Naive thymus-derived CD4-positive, alpha-beta T cell (primary cell): ENCODE data around the gene ACOT4. TPM values are rescaled to one million over a fixed set of nuclear protein-coding genes. Genes with fewer than 3 reads are reported as not detected.

Experiments used
- ATAC-seq: fragments of 150-1000 bp; cut with Tn5 transposase; 2 replicates; pipeline ENCODE4 v1.10.0; 2021; ENCODE audit warnings: mild to moderate bottlenecking, moderate library complexity
- CTCF ChIA-PET: fragments of 350-600 bp; sonication (Branson Sonifier 250); formaldehyde crosslinking; loops from one replicate; lab custom pipeline; 2021; ENCODE audit warnings: antibody characterized with exemption; lab: Charles Lee
- POLR2A ChIA-PET: fragments of 350-600 bp; sonication (Branson Sonifier 250); formaldehyde crosslinking; loops from one replicate; lab custom pipeline; 2021; ENCODE audit warnings: antibody characterized with exemption, inconsistent platforms; lab: Charles Lee
- DNase-seq, 9 donors: peaks; one replicate each; pipeline versions ENCODE4 v3.0.0 to v3.0.0-alpha.2; 2020 to 2022; ENCODE audit warnings: mixed read lengths in 1 of 9
- H3K27ac ChIP-seq: one replicate; pipeline ENCODE4 v1.7.0; 2013; ENCODE audit warnings: mild to moderate bottlenecking, low read depth, low read length, moderate library complexity
- H3K27me3 ChIP-seq, 2 donors: one replicate each; pipeline ENCODE4 v1.7.0; 2013; ENCODE audit warnings: low read length in 2 of 2, mild to moderate bottlenecking in 2 of 2, moderate library complexity in 2 of 2; ENCODE audit not compliant: control insufficient read depth in 2 of 2, insufficient read depth in 2 of 2
- H3K36me3 ChIP-seq, 3 experiments: 1 replicate in 2 of 3; 2 replicates in 1 of 3; pipeline ENCODE4 v1.7.0; 2013; ENCODE audit warnings: low read length in 3 of 3, mild to moderate bottlenecking in 3 of 3, moderate library complexity in 1 of 3; ENCODE audit not compliant: insufficient read depth in 3 of 3, control insufficient read depth in 2 of 3
- H3K4me1 ChIP-seq, 2 donors: one replicate each; pipeline ENCODE4 v1.7.0; 2013; ENCODE audit warnings: low read length in 2 of 2, mild to moderate bottlenecking in 2 of 2, moderate library complexity in 1 of 2; ENCODE audit not compliant: control insufficient read depth in 2 of 2, insufficient read depth in 2 of 2
- H3K4me3 ChIP-seq: 2 replicates; pipeline ENCODE4 v1.7.0; 2013; ENCODE audit warnings: mild to moderate bottlenecking, low read length
- H3K9me3 ChIP-seq, 3 experiments: 1 replicate in 2 of 3; 2 replicates in 1 of 3; pipeline ENCODE4 v1.7.0; 2013; ENCODE audit warnings: low read length in 3 of 3; ENCODE audit not compliant: control insufficient read depth in 2 of 3
- H3K27ac Mint-ChIP-seq, 9 donors: one replicate each; pipeline ENCODE4 v1.8.0; 2020 to 2022; ENCODE audit warnings: mixed read lengths in 9 of 9, mild to moderate bottlenecking in 8 of 9, moderate library complexity in 5 of 9, inconsistent platforms in 2 of 9
- H3K27me3 Mint-ChIP-seq, 5 donors: one replicate each; pipeline ENCODE4 v1.8.0; 2021 to 2022; ENCODE audit warnings: mixed read lengths in 5 of 5, mild to moderate bottlenecking in 1 of 5
- H3K36me3 Mint-ChIP-seq, 5 donors: one replicate each; pipeline ENCODE4 v1.8.0; 2020 to 2022; ENCODE audit warnings: mixed read lengths in 5 of 5, mild to moderate bottlenecking in 3 of 5, inconsistent platforms in 1 of 5
- H3K4me1 Mint-ChIP-seq, 7 donors: one replicate each; pipeline ENCODE4 v1.8.0; 2020 to 2022; ENCODE audit warnings: mixed read lengths in 7 of 7, mild to moderate bottlenecking in 3 of 7, inconsistent platforms in 1 of 7
- H3K4me3 Mint-ChIP-seq, 10 donors: one replicate each; pipeline ENCODE4 v1.8.0; 2020 to 2022; ENCODE audit warnings: mild to moderate bottlenecking in 10 of 10, mixed read lengths in 10 of 10, moderate library complexity in 6 of 10, inconsistent platforms in 2 of 10
- H3K9me3 Mint-ChIP-seq, 11 donors: one replicate each; pipeline ENCODE4 v1.8.0; 2020 to 2022; ENCODE audit warnings: mixed read lengths in 11 of 11, mild to moderate bottlenecking in 4 of 11, inconsistent platforms in 1 of 11, moderate library complexity in 1 of 11
- intact Hi-C, 2 donors: fragments of 100-400 bp; cut with micrococcal nuclease; formaldehyde crosslinking; loops; one replicate each; pipeline ENCODE4 v1.15.1; 2023
- polyA plus RNA-seq, 2 donors: library from polyadenylated mRNA; unstranded; fragments of 300-500 nt; fragmentation: Illumina TruSeq; gene quantifications; one replicate each; pipeline ENCODE4 v1.2.3, GENCODE V29; 2021
- total RNA-seq, 6 experiments: library from RNA in 5 of 6; stranded (reverse) in 5 of 6; gene quantifications; 1 replicate in 5 of 6; 2 replicates in 1 of 6; pipeline ENCODE4 v1.2.3 and lab custom pipeline; 2021 to 2026

ACOT4 gene
- total and polyA plus RNA-seq, 7 experiments from 2014 or later = 0.69 to 2.6 (median 0.94) TPM

- Histone ChIP-seq H3K27ac (no peak overlapping the region), H3K27me3 (no peaks in the 10 kb centered on the region), H3K4me3 (no peak overlapping the region), H3K36me3 (no peaks in the 10 kb centered on the region), H3K4me1 (no peaks in the 10 kb centered on the region), H3K9me3 (no peaks in the 10 kb centered on the region)
- H3K27me3 Mint-ChIP-seq = peaks cover 0 to 14% (median 0%) of the 10 kb centered on the region in 5 donors
- ChIA-PET CTCF (interaction anchor here (0.6 kb wide), 1 partner anchor 38 kb away, joined by 6 read pairs; no protein-coding TSS in a partner anchor), POLR2A (interaction anchor here (1.5 kb wide), 1 partner anchor 15 kb away, joined by 3 read pairs; the partner anchor contains the start of gene ACOT4)
- ATAC-seq (no peak), DNase-seq (no peak)
- peaks cover 0 to 3% (median 0%) of the 10 kb centered on the region in 5 donors for H3K36me3 Mint-ChIP-seq
- peaks cover 0 to 7% (median 0%) of the 10 kb centered on the region in 7 donors for H3K4me1 Mint-ChIP-seq
- intact Hi-C loops = no loop called here
- H3K4me3 Mint-ChIP-seq = no peak overlapping the region
- H3K9me3 Mint-ChIP-seq = peaks cover 0 to 4% (median 0%) of the 10 kb centered on the region in 11 donors
- no peak overlapping the region for H3K27ac Mint-ChIP-seq
Observed at GRCh38 chr14:73607241-73607640, 15.6 kb downstream of the ACOT4 start.

GRCh38 chr14:73610687-73611086 is 19.0 kb downstream of the ACOT4 start:
- no peak overlapping the region for H3K4me3 Mint-ChIP-seq

GRCh38 chr14:73612339-73613045 is 20.8 kb downstream of the ACOT4 start, which contains the start of gene ACOT6:
TSS of gene ACOT6 (plus strand) at chr14:73612517. CDS start at chr14:73612572, 55 bp downstream.
- Mint-ChIP-seq H3K36me3 (peaks cover 0 to 3% (median 0%) of the 10 kb centered on the region in 5 donors), H3K27me3 (peaks cover 0 to 10% (median 0%) of the 10 kb centered on the region in 5 donors), H3K4me1 (peaks cover 0 to 14% (median 0%) of the 10 kb centered on the region in 7 donors), H3K27ac (peak within 1 kb of the TSS; percentile 72 to 90 (median 84)), H3K4me3 (peak within 1 kb of the TSS; percentile 82 to 90 (median 88)), H3K9me3 (peaks cover 0 to 4% (median 0%) of the 10 kb centered on the region in 11 donors)
- intact Hi-C loops = loop anchor here (1.0 to 2.0 kb wide), 6 partner anchors 20 to 406 kb away; partner anchors contain the start of genes ACOT2 (in 2 of the 2), BBOF1 (in 1 of the 2), DNAL1 (in 1 of the 2) and ENTPD5 (in 1 of the 2)
- DNase-seq (peak; percentile 54 to 83 (median 79)), ATAC-seq (peak; percentile 94)
- ChIA-PET POLR2A (interaction anchor here (0.6 to 1.7 kb wide), 18 partner anchors 13 to 268 kb away, joined by 3 to 20 read pairs (median 4); partner anchors contain the start of genes ACOT2, ACOT4, NUMB and RIOX1), CTCF (interaction anchor here (0.6 to 1.5 kb wide), 2 partner anchors 39 to 104 kb away, joined by 4 read pairs; no protein-coding TSS in a partner anchor)
- Histone ChIP-seq H3K4me1 (no peaks in the 10 kb centered on the region), H3K9me3 (no peaks in the 10 kb centered on the region), H3K27ac (peak within 1 kb of the TSS; percentile 65), H3K4me3 (peak within 1 kb of the TSS; percentile 73), H3K36me3 (no peaks in the 10 kb centered on the region), H3K27me3 (no peaks in the 10 kb centered on the region)

More at GRCh38 chr14:73610687-73611086, 19.0 kb downstream of the ACOT4 start:
- Mint-ChIP-seq H3K27me3 (peaks cover 0 to 12% (median 0%) of the 10 kb centered on the region in 5 donors), H3K27ac (no peak overlapping the region), H3K4me1 (peaks cover 0 to 14% (median 0%) of the 10 kb centered on the region in 7 donors), H3K36me3 (peaks cover 0 to 3% (median 0%) of the 10 kb centered on the region in 5 donors), H3K9me3 (peaks cover 0 to 4% (median 0%) of the 10 kb centered on the region in 11 donors)
- Histone ChIP-seq H3K9me3 (no peaks in the 10 kb centered on the region), H3K27me3 (no peaks in the 10 kb centered on the region), H3K27ac (no peak overlapping the region), H3K4me3 (no peak overlapping the region), H3K4me1 (no peaks in the 10 kb centered on the region), H3K36me3 (no peaks in the 10 kb centered on the region)
- no peak for DNase-seq
- intact Hi-C loops = no loop called here
- POLR2A ChIA-PET = interaction anchor here (0.5 to 0.6 kb wide), 2 partner anchors 24 to 107 kb away, joined by 3 to 6 read pairs; no protein-coding TSS in a partner anchor
- CTCF ChIA-PET = interaction anchor here (0.7 kb wide), 1 partner anchor 101 kb away, joined by 4 read pairs; no protein-coding TSS in a partner anchor
- no peak for ATAC-seq

GRCh38 chr14:73613046-73613383 is 21.3 kb downstream of the ACOT4 start:
- Histone ChIP-seq H3K4me1 (no peaks in the 10 kb centered on the region), H3K36me3 (no peaks in the 10 kb centered on the region), H3K27ac (peak overlapping the region; percentile 65), H3K27me3 (no peaks in the 10 kb centered on the region), H3K4me3 (peak overlapping the region; percentile 73), H3K9me3 (no peaks in the 10 kb centered on the region)
- intact Hi-C loops = loop anchor here (1.0 to 2.0 kb wide), 2 partner anchors 44 to 406 kb away; partner anchors contain the start of genes ACOT2 (in 1 of the 2), BBOF1 (in 1 of the 2) and ENTPD5 (in 1 of the 2)
- peaks cover 0 to 10% (median 0%) of the 10 kb centered on the region in 5 donors for H3K27me3 Mint-ChIP-seq
- H3K9me3 Mint-ChIP-seq = peaks cover 0 to 4% (median 0%) of the 10 kb centered on the region in 11 donors
- H3K27ac Mint-ChIP-seq = peak overlapping the region; percentile 72 to 90 (median 84)
- peak overlapping the region; percentile 82 to 90 (median 88) for H3K4me3 Mint-ChIP-seq
- DNase-seq (no peak), ATAC-seq (no peak)
- ChIA-PET CTCF (interaction anchor here (0.6 to 1.5 kb wide), 2 partner anchors 39 to 105 kb away, joined by 4 read pairs; no protein-coding TSS in a partner anchor), POLR2A (interaction anchor here (0.6 to 1.7 kb wide), 16 partner anchors 13 to 178 kb away, joined by 3 to 20 read pairs (median 4); partner anchors contain the start of genes ACOT2, ACOT4, NUMB and RIOX1)
- peaks cover 0 to 3% (median 0%) of the 10 kb centered on the region in 5 donors for H3K36me3 Mint-ChIP-seq
- peaks cover 0 to 14% (median 0%) of the 10 kb centered on the region in 7 donors for H3K4me1 Mint-ChIP-seq

GRCh38 chr14:73613419-73613963 is 21.8 kb downstream of the ACOT4 start:
- H3K4me3 ChIP-seq = no peak overlapping the region
- ChIA-PET CTCF (interaction anchor here (1.5 kb wide), 1 partner anchor 105 kb away, joined by 4 read pairs; no protein-coding TSS in a partner anchor), POLR2A (interaction anchor here (0.7 to 1.7 kb wide), 12 partner anchors 18 to 163 kb away, joined by 3 to 20 read pairs (median 4); partner anchors contain the start of genes ACOT2, ACOT4, NUMB and RIOX1)
- H3K27me3 ChIP-seq = no peaks in the 10 kb centered on the region
- no peaks in the 10 kb centered on the region for H3K9me3 Mint-ChIP-seq
- peak overlapping the region in 6 of 9 donors; percentile 78 to 89 (median 82) for H3K27ac Mint-ChIP-seq
- peaks cover 0 to 14% (median 0%) of the 10 kb centered on the region in 7 donors for H3K4me1 Mint-ChIP-seq
- H3K4me3 Mint-ChIP-seq = peak overlapping the region; percentile 82 to 90 (median 88)
- DNase-seq (no peak), ATAC-seq (no peak)
- no peaks in the 10 kb centered on the region for H3K36me3 ChIP-seq
- H3K27me3 Mint-ChIP-seq = peaks cover 0 to 10% (median 0%) of the 10 kb centered on the region in 5 donors
- H3K36me3 Mint-ChIP-seq = peaks cover 0 to 3% (median 0%) of the 10 kb centered on the region in 5 donors
- H3K4me1 ChIP-seq = no peaks in the 10 kb centered on the region
- H3K9me3 ChIP-seq = no peaks in the 10 kb centered on the region
- H3K27ac ChIP-seq = no peak overlapping the region
- intact Hi-C loops = loop anchor here (1.0 to 2.0 kb wide), 2 partner anchors 44 to 405 kb away; partner anchors contain the start of genes ACOT2 (in 1 of the 2), BBOF1 (in 1 of the 2) and ENTPD5 (in 1 of the 2)
